Iris pigment epithelial cell (primary cell): Measurements from ENCODE around the gene PEX26.
A peak's percentile ranks its signal among the peaks of the same experiment; 100 is the strongest.
"Not testable (repeated sequence)": the region's sequence is repeated elsewhere in the genome, so short reads cannot be mapped to it uniquely, and the experiment has no call there.

Source experiments
- DNase-seq: peaks from one replicate; pipeline ENCODE4 v3.0.0-alpha.2; 2011; ENCODE audit warnings: low read depth

Gene PEX26

GRCh38 chr22:18071307-18071967, 6.4 kb upstream of the PEX26 start:
- DNase-seq: not testable (repeated sequence)

- DNase-seq: no peak
Observed at GRCh38 chr22:18071968-18072310, 5.9 kb upstream of the PEX26 start.

- DNase-seq: no peak
Observed at GRCh38 chr22:18073467-18073866, 4.3 kb upstream of the PEX26 start.

DNA sequence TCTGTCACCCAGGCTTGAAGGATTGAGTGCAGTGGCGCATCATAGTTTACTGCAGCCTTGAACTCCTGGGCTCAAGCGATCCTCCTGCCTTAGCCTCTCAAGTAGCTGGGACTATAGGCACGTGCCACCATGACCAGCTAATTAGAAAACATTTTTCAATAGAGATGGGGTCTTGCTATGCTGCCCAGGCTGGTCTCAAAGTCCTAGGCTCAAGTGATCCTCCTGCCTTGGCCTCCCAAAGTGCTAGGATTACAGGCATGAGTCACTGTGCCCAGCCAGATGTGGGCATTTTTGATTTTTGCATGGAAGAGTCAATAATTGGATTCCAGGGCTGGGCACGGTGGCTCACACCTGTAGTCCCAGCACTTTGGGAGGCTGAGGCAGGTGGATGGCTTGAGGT, 3.9 kb upstream of the PEX26 start:
- not testable (repeated sequence) for DNase-seq

DNA sequence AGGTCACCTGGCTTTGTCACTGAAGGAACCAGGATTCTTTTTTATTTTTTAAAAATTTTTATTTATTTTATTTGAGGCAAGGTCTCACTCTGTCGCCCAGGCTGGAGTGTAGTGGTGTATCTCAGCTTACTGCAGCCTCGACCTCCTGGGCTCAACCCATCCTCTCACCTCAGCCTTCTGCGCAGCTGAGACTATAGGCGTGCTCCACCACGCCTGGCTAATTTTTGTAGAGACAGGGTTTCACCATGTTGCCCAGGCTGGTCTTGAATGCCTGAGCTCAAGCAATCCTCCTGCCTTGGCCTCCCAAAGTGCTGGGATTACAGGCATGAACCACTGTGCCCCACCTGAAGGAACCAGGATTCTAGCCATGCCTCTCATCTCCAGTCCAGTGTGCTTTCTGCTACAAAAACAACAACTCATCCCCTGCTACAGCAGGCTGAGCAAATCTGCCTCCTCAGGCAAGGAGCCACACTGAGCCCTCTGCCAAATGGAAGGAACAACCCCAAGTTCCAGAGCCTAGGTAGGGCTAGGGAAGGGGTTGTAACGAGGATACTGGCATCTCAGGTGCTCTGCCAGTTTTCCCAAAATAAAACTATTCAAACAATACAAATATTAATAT, 2.6 kb upstream of the PEX26 start:
- no peak for DNase-seq

DNA sequence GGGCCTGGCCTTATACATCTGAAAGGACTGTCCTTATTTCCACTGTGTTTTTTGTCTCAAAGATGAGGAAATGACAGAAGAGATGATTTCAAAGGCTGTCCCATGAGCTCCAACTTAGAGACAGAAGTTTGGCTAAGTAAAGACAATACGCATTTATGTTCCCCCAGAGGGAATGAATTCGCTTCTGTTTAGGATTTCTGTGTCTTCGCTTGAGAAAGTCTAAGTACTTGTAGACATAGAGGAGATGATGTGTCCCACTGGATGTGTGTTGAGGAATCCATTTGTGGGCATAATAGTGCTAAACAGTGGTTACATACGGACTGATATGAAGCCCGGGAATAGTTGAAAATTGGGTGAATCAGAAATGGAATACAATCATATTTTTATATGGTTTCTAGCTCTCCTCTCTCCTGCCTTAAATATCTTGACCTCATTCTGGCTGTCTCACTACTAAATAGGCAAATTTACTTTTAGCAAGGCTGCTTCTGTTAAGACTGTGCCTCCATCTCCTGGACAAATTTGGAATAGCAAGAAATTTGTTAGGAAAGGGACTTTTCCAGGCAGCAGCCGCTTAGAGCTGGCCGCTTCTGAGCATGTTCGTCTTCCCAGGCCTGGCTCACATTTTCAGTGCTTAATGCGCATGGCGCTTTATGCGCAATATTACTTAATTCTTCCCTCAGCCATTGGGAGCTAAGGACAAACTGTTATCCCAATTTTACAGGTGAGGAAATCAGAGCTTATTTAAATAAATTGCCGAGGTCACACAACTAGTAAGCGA, 1.9 kb upstream of the PEX26 start:
- peak; percentile 87 for DNase-seq

- DNase-seq: no peak
Observed at GRCh38 chr22:18077087-18077638, 627 bp upstream of the PEX26 start.

DNA sequence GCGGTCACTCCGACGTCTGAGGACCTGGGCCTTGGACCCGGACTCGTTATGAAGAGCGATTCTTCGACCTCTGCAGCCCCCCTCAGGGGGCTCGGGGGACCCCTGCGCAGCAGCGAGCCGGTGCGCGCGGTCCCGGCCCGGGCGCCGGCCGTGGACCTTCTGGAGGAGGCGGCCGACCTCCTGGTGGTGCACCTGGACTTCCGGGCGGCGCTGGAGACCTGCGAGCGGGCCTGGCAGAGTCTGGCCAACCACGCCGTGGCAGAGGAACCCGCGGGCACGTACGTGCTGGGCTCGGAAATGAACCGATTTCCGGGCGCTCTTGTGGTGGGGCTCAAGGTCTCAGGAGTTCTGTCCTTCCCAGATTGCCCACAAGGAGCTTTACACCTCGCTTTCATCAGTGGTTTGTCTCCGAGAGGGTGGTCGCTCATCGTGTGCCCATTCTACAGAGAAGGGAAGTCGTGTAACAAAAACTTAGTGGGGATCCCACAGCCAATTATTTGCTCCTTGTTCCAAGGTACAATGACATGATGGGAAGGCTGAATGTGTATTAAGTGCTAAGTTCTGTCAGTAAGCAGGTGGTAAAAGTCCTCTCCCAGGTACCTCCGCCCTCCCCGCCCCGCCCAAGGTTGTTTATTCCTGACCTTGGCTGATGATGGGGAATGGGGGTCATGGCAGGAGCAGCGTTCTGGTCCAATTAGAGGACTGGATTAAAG, 695 bp downstream of the PEX26 start:
- peak; percentile 36 for DNase-seq

- DNase-seq: no peak
Observed at GRCh38 chr22:18079706-18080233, 2.0 kb downstream of the PEX26 start.

- no peak for DNase-seq
Observed at GRCh38 chr22:18081416-18081815, 3.6 kb downstream of the PEX26 start.

DNA sequence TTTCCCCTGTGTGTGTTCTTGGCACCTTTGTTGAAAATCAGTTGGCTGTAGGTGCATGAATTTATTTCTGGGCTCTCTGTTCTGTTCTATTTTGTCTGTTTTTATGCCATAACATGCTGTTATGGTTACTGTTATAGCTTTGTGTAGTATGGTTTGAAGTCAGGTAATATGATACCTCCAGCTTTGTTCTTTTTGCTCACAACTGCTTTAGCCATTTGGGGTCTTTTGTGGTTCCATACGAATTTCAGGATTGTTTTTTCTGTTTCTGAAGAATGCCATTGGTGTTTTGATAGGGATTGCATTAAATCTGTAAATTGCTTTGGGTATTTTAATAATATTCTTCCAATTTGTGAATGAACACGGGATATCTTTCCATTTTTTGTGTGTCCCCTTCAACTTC, 4.7 kb downstream of the PEX26 start:
- no peak for DNase-seq

DNA sequence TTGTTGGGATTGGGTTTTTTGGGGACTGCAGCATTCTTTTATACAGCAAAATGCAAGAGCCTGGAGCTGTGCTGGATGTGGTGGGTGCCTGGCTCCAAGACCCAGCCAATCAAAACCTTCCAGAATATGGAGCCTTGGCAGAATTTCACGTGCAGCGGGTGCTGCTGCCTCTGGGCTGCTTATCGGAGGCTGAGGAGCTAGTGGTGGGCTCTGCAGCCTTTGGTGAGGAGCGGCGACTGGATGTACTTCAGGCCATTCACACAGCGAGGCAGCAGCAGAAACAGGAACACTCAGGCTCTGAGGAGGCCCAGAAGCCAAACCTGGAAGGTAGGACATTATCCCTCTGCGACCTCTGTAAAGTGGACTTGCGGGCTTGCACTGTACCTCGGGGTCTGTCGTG, 5.6 kb downstream of the PEX26 start:
- DNase-seq: no peak

- peak; percentile 69 for DNase-seq
Observed at GRCh38 chr22:18085188-18085587, 7.4 kb downstream of the PEX26 start.

DNA sequence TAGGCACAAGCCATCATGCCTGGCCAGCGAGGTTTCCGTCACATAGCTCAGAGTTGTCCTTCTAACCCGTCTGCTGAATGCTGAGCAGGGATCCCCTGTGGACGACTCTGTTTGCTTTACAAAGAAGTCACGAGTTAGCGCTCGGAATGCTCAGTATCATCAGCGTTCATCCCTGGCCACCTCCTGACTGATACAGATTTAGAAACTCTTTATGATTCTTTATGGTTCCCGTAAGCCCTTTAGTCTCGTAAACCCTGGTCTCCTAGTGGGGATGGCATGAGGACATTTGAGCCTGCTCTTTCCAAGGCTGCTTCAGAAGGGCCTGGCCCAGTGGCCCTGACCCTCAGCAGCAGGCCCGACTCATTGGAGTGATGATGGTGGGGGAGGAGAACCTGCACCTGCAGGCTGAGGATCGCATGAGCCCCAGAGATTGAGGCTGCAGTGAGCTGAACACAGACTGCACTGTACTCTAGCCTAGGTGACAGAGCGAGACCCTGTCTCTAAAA, 9.6 kb downstream of the PEX26 start:
- no peak for DNase-seq

GRCh38 chr22:18088825-18089568, 11.2 kb downstream of the PEX26 start:
- no peak for DNase-seq

DNA sequence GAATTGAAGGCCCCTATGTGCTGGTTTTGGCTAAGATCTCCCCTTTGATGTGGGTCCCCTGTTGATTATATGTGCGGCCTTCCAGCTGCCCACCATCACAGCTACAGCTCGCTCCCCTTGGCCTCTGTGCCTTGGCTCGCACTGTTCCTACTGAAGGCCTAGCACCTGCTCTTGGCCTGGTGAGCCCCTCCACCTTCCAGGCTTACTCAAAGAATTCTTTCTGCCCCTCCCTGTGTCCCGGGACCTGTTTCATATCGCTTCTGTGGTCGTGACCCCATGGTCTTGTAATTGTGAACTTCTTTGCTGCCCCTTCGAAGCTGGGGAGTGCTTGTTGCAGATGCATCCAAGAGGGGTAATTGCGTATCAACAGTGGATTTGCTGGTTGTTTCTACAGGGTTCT, 12.5 kb downstream of the PEX26 start:
- no peak for DNase-seq

DNA sequence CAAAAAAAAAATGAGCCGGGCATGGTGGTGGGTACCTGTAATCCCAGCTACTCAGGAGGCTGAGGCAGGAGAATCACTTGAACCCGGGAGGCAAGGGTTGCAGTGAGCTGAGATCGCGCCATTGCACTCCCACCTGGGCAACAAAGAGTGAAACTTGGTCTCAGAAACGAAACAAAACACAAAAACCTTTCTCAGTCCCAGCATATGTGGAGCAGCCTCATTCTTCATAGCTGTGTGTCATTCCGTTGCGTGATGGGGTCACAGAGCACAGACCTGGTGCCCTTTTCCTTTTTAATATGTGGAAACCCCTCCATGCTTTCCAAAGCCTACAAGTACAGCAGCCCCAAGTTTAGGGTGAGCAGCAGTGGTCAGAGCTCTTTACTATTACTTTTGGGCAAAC, 13.7 kb downstream of the PEX26 start:
- no peak for DNase-seq

DNA sequence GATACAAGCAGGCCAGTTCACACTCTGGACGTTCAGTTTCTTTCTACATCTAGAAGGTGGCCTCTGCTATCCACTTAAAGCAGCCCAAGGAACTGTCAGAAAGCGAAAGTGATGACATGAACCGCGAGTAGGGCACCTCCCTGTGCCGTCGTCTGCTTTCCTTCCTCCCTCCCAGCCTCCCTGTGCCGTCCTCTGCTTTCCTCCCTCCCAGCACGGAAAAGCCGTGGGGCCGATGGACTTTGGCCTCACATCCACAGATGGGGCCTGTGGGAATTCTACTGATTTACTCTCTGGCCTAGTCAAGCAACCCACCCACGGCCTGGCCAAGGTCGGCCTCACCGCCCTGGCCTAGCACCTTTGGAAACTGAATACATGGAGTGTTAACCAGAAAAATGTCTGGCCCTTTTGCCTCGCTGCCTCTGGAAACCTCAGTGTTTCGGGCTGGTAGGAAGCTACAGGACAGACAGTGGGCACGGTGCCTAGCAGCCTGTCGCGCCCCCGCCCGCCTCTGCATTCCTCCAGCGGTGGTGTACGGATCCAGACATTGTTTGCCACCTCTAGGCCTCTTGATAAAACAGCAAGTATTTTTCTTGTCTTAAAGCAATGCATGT, 14.2 kb downstream of the PEX26 start:
- DNase-seq: no peak

- DNase-seq: no peak
Observed at GRCh38 chr22:18093661-18094060, 15.9 kb downstream of the PEX26 start.

- peak; percentile 26 for DNase-seq
Observed at GRCh38 chr22:18095101-18095805, 17.5 kb downstream of the PEX26 start.
